Epithelial cell of esophagus (primary cell): ENCODE measurements around the gene TMEM154.

ENCODE experiments used
- DNase-seq: peaks from one replicate; pipeline ENCODE4 v3.0.0; 2010; ENCODE audit warnings: low read depth
- H3K4me3 ChIP-seq: 2 replicates; pipeline ENCODE4 v1.5.1; 2011; ENCODE audit warnings: mild to moderate bottlenecking, low read length, control low read depth
- TF ChIP-seq, protein P1 (sequence below): IDR thresholded peaks from 2 replicates; pipeline ENCODE4 v1.5.1; 2011; ENCODE audit warnings: low read depth, mild to moderate bottlenecking, low read length, control low read depth, inconsistent platforms; ENCODE audit not compliant: insufficient read depth; ENCODE audit errors: missing control alignments

TMEM154 gene

DNA sequence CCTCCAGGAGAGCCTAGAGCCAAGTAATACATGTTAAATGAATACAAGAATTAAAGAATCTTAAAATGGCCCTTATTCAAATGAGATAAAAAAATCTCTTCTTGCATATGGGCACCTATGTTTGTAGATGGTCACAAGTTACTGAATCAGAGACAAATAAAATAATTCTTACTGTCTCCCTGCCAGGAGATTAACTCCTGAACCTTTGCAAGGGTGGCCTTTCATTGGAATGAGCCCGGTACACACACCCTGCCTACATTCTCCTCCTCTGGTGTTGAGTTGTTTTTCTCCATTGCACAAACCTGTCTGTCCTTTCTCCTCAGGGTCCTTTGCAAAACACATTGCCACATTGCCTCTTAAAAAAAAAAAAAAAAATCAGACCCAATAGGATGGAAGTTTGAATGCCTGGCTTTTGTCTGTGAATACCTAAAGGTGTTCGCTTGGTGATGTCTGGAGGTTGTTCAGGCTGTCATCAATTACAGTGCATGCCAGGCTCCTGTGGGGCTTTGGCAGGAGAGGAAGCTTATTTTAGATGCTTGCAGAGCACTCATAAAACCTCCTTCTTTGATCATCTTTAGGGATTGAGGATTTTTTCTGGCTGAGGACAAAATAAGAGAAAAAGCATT lies 8.3 kb upstream of the TMEM154 start:
- TF ChIP-seq, protein P1, sequence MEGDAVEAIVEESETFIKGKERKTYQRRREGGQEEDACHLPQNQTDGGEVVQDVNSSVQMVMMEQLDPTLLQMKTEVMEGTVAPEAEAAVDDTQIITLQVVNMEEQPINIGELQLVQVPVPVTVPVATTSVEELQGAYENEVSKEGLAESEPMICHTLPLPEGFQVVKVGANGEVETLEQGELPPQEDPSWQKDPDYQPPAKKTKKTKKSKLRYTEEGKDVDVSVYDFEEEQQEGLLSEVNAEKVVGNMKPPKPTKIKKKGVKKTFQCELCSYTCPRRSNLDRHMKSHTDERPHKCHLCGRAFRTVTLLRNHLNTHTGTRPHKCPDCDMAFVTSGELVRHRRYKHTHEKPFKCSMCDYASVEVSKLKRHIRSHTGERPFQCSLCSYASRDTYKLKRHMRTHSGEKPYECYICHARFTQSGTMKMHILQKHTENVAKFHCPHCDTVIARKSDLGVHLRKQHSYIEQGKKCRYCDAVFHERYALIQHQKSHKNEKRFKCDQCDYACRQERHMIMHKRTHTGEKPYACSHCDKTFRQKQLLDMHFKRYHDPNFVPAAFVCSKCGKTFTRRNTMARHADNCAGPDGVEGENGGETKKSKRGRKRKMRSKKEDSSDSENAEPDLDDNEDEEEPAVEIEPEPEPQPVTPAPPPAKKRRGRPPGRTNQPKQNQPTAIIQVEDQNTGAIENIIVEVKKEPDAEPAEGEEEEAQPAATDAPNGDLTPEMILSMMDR = no peak
- DNase-seq = peak; percentile 19
- H3K4me3 ChIP-seq = no peak overlapping the region

DNA sequence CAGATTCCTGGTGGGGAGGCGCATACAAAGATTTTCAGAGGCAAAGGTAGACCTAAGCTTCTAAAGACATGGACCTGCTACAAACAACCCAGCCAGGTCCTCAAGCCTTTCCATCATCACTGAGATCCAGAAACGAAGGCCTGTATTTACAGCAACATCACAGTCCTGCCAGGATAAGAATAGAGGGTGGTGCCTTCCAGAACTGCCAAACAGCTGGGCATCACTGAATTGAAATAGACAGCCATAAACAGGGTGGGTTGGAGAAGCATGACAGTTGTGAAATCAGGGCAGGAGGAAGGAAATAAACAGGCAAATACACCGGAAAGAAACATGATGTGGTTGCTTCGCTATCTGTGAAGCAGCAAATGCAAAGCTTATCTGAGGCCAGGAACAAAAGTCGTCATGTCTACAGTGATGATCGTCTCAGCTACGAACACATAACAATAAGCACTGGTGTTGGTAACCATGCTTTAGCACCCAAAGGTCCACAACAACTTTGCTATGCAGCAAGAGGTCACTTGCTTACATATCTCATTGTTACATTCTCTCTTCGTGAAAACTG lies 6.7 kb upstream of the TMEM154 start:
- no peak overlapping the region for H3K4me3 ChIP-seq
- TF ChIP-seq, protein P1 = no peak
- no peak for DNase-seq

DNA sequence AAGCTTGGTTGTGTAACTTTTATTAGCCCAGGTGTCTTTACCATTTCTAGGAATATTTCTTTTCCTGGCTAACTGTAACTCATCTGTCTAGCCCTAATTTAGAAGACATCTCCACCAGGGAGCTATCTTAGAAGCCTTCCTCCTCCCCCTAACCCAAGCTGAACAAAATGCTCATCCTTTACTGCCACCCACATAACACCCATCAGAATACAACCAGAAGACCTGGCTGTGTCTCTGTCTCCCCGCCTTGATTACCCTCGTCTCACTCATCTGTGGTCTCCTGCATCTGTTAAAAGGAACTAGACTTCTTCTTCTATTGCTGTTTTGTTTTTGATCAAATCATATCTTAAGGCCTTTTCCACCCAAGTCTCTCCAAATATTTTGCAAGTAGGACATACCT lies 4.8 kb upstream of the TMEM154 start:
- DNase-seq = no peak
- H3K4me3 ChIP-seq = no peak overlapping the region
- TF ChIP-seq, protein P1 = no peak

DNA sequence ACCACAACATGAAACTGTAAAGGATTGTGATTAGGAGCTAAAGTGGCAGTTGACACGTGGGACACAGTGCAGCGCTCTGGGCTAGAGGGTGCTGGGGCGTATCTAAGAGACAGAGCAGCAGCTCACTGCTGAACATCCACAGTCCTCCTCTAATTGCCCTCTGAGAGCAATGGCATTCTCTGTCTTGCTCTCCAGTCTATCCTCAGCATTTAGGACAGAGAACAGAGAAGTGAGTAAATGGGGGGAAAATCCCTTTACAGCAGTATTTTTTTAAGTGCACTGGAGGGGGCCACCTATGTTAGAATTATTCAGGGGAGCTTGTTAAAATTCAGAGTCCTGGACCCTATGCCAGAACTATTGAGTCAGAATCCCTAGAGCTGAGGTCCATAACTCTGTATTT lies 4.2 kb upstream of the TMEM154 start:
- DNase-seq = no peak
- TF ChIP-seq, protein P1 = no peak
- no peak overlapping the region for H3K4me3 ChIP-seq

DNA sequence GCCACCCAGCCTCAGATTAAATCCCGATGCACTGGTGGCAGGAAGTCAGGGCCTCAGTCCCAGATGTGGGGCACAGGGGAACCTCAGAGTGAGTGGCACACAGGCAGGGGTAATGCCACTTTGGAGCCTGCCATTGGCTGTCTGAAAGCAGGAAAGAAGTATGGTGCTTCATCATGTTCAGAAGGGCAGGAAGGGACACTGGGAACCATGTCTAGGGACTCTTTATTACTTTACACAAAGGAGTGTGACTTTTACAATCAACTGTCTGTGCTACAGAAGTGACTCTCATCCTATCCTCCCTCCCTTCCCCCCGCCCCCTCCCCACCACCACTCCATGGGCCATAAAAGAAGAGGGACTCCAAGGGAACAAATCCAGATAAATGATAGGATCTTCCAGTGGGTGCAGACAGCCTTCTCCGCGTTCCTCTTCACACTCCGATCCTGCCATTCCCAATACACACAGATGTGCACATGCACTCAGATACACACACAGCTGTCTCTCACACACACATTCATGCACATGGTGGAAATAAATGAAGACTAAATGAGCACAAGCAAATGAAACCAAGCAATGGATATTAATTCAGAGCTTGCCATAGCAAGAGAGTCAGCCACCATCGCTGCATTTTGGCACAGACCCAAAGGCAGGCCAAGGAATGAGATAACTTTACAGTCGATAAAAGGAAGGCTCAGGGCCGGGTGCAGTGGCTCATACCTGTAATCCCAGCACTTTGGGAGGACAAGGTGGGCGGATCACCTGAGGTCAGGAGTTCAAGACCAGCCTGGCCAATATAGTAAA lies 2.5 kb upstream of the TMEM154 start:
- DNase-seq = no peak
- TF ChIP-seq, protein P1 = no peak
- H3K4me3 ChIP-seq = no peak overlapping the region

DNA sequence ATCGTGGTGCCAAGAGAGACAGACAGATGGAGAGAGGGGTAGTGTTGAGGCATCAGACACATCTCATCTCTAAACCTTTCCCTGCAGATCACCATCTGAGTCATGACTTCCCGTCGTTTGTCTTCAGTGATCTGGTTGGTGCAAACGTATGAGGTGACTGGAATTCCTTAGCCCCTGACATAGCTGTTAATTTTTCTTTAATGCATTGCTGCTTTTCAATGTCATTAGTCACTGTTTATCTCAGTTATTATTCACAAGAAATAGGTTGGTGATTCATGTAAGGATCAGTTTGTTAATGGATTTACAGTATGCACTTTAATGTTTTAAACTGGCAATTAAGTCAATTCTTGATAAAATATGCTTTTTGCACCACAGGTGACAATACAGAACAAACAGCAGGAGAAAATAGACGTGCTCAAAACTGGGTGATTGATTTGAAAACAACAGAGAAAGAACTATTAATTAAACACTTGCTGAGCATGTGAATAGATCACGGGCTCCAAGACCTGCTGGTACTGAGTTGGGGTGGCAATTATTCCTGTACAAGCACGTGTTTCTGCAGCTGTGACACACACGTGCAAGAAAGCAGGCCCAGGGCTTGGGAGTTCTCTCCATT lies 1.3 kb upstream of the TMEM154 start:
- DNase-seq = peak; percentile 99
- no peak overlapping the region for H3K4me3 ChIP-seq
- TF ChIP-seq, protein P1 = no peak
